Measurements from ENCODE around the gene CLEC20A. TPM values are rescaled to one million over a fixed set of nuclear protein-coding genes. Genes with fewer than 3 reads are reported as not detected.

The CLEC20A gene
- total RNA-seq, 2 donors from 2014 or later: not detected

DNA sequence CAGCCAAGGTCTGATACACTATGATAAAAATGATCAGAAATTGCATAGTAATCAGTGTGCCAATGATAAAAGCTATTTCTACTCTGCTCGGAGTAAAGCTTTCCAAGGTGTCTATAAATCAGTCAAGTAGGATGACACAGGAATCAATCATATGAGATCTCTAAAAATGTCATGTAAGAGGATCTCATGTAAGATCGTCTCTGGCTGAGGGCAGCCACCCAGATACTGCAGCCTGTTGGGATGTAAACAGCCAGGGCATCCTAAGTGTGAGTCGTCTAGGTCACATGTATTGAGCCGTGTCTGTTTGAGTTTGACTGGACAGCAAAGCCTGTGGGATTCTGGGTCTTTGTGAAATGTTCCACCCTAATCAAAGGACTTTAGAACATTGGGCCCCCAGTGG, 13.4 kb upstream of the CLEC20A start:
- TF ChIP-seq POLR2A (IDR thresholded peaks at IDR 0.05) (no peak), POLR2AphosphoS5 (IDR thresholded peaks at IDR 0.05) (no peak)
- TF ChIP-seq, protein P1, sequence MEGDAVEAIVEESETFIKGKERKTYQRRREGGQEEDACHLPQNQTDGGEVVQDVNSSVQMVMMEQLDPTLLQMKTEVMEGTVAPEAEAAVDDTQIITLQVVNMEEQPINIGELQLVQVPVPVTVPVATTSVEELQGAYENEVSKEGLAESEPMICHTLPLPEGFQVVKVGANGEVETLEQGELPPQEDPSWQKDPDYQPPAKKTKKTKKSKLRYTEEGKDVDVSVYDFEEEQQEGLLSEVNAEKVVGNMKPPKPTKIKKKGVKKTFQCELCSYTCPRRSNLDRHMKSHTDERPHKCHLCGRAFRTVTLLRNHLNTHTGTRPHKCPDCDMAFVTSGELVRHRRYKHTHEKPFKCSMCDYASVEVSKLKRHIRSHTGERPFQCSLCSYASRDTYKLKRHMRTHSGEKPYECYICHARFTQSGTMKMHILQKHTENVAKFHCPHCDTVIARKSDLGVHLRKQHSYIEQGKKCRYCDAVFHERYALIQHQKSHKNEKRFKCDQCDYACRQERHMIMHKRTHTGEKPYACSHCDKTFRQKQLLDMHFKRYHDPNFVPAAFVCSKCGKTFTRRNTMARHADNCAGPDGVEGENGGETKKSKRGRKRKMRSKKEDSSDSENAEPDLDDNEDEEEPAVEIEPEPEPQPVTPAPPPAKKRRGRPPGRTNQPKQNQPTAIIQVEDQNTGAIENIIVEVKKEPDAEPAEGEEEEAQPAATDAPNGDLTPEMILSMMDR (IDR thresholded peaks at IDR 0.05): no peak
- H3K27me3 ChIP-seq (replicated peaks; ENCODE audit: insufficient read depth): no peaks in the 10 kb centered on the region
- no peak for DNase-seq (ENCODE audit: low spot score)
- H3K27ac ChIP-seq: no peak overlapping the region
- intact Hi-C loops (cut with DNase I): no loop called here
- no peaks in the 10 kb centered on the region for H3K9me3 ChIP-seq
- 80% methylated on average over 4 of the region's 4 CpGs for WGBS
- H3K4me3 ChIP-seq: no peak overlapping the region
- H3K36me3 ChIP-seq: no peaks in the 10 kb centered on the region
- no peaks in the 10 kb centered on the region for H3K4me1 ChIP-seq (replicated peaks)

DNA sequence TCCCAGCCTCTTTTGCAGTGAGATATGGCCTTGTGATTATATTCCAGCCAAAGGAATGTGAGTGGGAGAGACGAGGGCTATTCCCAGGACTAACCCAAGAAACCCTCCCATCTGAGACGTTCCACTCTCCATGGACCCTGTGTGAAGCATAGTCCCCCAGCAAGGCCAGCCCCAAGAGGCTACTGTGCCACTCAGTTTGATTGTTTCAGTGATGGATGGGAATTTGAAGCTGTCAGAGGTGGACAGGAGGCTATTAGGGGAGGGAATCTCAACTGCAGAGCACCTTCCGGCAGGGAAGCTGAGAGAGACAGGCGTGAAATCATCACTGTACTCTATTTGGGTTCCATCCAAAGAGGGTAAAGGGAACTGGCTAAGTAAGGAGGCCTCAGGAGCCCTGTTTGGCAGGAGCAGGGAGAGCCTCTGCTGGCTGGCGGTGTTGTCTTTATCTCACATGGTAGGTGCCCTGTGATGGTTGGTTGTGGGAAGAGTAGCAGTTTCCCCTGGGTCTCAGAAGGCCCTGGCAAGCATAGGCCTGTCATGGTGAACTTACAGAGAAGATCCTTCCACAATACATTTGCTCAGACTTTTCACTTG, 12.7 kb upstream of the CLEC20A start:
- no peaks in the 10 kb centered on the region for H3K27me3 ChIP-seq (replicated peaks; ENCODE audit: insufficient read depth)
- H3K36me3 ChIP-seq: no peaks in the 10 kb centered on the region
- no peak overlapping the region for H3K4me3 ChIP-seq
- no peak for DNase-seq (ENCODE audit: low spot score)
- 83% methylated on average over 5 of the region's 5 CpGs for WGBS
- H3K27ac ChIP-seq: no peak overlapping the region
- intact Hi-C loops (cut with DNase I): no loop called here
- no peak for TF ChIP-seq POLR2A (IDR thresholded peaks at IDR 0.05)
- TF ChIP-seq, protein P1 (IDR thresholded peaks at IDR 0.05): no peak
- H3K4me1 ChIP-seq (replicated peaks): no peaks in the 10 kb centered on the region
- H3K9me3 ChIP-seq: no peaks in the 10 kb centered on the region

DNA sequence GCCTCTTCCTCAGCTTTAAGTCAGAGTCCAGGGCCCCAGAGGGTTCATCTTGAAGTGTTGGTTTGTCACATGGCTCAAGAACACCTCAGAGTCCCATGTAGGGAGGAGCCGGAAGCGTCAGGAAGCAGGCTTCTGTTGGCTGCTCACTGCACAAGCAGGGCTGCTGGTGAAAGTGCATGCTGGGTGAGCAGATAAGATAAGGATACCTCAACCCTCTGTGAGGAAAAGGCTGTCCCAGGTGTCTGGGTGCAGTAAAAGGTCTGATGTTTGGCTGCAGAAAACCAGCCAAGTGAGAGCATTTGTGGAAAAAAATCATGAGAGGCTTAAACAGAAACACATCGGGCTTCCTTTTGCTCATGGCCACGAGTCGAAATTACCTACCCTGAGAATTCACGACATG, 9.9 kb upstream of the CLEC20A start:
- TF ChIP-seq POLR2A (IDR thresholded peaks at IDR 0.05): no peak
- no peak for TF ChIP-seq POLR2AphosphoS5 (IDR thresholded peaks at IDR 0.05)
- TF ChIP-seq, protein P1 (IDR thresholded peaks at IDR 0.05): no peak
- Histone ChIP-seq H3K36me3 (no peaks in the 10 kb centered on the region), H3K27ac (no peak overlapping the region), H3K9me3 (no peaks in the 10 kb centered on the region), H3K4me3 (no peak overlapping the region), H3K27me3 (replicated peaks; ENCODE audit: insufficient read depth) (no peaks in the 10 kb centered on the region), H3K4me1 (replicated peaks) (no peaks in the 10 kb centered on the region)
- 82% methylated on average over 6 of the region's 6 CpGs for WGBS
- intact Hi-C loops (cut with DNase I): no loop called here
- no peak for DNase-seq (ENCODE audit: low spot score)

DNA sequence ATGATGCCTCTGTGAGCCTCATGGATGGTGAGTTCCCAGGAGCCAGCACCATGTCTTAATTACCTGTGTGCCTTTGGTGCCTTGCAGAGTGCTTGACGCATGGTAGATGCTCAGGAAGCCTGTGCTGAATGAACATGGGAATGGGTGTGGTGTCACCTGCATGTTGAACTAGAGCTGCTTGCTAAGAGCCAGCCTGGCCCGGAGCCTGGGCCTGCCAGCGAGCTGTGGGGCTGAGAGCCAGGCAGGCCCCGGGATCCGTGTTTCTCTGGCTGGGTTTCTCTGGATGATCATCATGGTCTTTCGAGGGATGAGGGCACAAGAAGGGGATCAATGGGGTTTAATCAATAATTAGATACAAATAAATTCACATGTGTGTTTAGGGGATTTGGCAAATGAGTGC, 9.4 kb upstream of the CLEC20A start:
- Histone ChIP-seq H3K27me3 (replicated peaks; ENCODE audit: insufficient read depth) (no peaks in the 10 kb centered on the region), H3K4me1 (replicated peaks) (no peaks in the 10 kb centered on the region), H3K36me3 (no peaks in the 10 kb centered on the region), H3K27ac (no peak overlapping the region), H3K9me3 (no peaks in the 10 kb centered on the region), H3K4me3 (no peak overlapping the region)
- DNase-seq (ENCODE audit: low spot score): no peak
- intact Hi-C loops (cut with DNase I): no loop called here
- whole genome bisulfite sequencing: 47% methylated on average over 6 of the region's 6 CpGs
- TF ChIP-seq, protein P1 (IDR thresholded peaks at IDR 0.05): no peak
- TF ChIP-seq POLR2AphosphoS5 (IDR thresholded peaks at IDR 0.05) (no peak), POLR2A (IDR thresholded peaks at IDR 0.05) (no peak)

DNA sequence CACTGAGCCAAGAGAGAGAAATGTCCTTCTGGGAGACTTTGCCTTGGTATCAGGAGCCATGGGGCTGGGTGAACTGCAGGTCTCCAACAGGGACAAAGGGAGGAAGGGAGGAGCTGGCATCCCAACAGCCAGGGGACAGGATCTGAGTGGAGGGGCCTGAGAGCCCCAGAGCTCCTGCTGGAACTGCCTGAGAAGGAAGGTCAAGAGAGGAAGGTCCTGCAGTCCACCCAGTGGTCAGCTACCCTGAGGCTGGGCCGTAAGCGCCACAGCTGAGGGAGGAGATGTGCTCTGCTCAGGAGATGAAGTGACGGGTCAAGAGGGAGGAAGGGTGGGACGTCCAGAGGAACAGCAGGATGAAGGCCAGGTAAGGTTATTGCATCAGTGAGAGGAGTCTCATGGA, 7.5 kb upstream of the CLEC20A start:
- 89% methylated on average over 4 of the region's 4 CpGs for WGBS
- H3K4me3 ChIP-seq: no peak overlapping the region
- H3K27ac ChIP-seq: no peak overlapping the region
- no peaks in the 10 kb centered on the region for H3K4me1 ChIP-seq (replicated peaks)
- TF ChIP-seq, protein P1 (IDR thresholded peaks at IDR 0.05): no peak
- TF ChIP-seq POLR2A (IDR thresholded peaks at IDR 0.05) (no peak), POLR2AphosphoS5 (IDR thresholded peaks at IDR 0.05) (no peak)
- H3K9me3 ChIP-seq: no peaks in the 10 kb centered on the region
- H3K36me3 ChIP-seq: no peaks in the 10 kb centered on the region
- intact Hi-C loops (cut with DNase I): loop anchor here (5.0 kb wide), 1 partner anchor 192 kb away; no protein-coding TSS in a partner anchor
- H3K27me3 ChIP-seq (replicated peaks; ENCODE audit: insufficient read depth): no peaks in the 10 kb centered on the region
- DNase-seq (ENCODE audit: low spot score): no peak

Measured in prostate gland (tissue), 2 donors.